Measurements from ENCODE around the gene DRC7.

The DRC7 gene

GRCh38 chr16:57679016-57679415 is 15.6 kb upstream of the DRC7 start:
- no peak for DNase-seq

DNA sequence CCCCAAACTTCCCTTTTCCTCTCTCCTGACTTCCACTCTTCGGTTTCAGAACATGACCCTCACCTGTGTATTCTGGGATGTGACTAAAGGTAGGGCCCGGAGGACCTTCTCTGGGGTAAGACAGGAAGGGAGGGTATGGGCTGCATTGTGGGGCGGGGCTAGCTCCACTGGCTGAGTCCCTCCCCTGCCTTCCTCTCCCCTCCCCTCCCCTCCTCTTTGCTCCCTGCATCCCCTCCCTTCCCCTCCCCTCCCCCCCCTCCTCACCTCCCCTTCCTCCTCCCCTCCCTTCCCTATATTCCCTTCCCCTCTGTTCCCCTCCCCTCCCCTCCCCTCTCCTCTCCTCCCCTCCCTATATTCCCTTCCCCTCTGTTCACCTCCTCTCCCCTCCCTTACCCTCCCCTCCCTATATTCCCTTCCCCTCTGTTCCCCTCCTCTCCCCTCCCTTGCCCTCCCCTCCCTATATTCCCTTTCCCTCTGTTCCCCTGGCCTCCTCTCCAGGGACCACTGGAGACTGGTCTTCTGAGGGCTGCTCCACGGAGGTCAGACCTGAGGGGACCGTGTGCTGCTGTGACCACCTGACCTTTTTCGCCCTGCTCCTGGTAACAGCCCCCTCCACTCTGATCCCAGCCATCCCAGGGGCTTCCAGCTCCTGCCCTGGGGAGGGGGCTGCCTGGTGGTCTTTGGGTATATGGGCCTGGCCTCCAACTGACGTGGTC is 14.7 kb upstream of the DRC7 start:
- DNase-seq: no peak

DNA sequence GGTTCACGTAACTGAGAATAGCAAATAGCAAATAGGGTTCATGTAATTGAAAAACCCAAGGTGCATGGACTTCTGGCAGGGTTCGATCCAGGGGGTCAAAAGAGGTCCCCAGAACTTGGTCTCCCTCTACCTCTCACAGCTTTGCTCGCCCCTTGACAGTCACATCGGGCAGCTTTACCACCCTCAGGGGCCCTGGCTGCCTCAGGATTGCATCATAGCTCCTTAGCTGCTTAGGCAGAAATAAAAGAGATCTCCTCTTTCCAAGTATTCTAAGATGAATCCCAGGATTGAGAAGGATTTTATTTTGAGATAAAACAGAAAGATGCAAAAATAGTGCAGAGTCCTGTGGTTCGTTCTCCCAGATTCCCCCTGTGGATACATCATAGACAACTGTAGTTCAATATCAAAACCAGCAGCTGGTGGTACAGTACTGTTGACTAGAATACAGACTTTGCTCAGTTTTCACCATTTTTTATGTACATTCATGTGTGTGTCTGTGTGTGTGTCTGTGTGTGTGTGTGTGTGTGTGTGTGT is 13.7 kb upstream of the DRC7 start:
- no peak for DNase-seq

DNA sequence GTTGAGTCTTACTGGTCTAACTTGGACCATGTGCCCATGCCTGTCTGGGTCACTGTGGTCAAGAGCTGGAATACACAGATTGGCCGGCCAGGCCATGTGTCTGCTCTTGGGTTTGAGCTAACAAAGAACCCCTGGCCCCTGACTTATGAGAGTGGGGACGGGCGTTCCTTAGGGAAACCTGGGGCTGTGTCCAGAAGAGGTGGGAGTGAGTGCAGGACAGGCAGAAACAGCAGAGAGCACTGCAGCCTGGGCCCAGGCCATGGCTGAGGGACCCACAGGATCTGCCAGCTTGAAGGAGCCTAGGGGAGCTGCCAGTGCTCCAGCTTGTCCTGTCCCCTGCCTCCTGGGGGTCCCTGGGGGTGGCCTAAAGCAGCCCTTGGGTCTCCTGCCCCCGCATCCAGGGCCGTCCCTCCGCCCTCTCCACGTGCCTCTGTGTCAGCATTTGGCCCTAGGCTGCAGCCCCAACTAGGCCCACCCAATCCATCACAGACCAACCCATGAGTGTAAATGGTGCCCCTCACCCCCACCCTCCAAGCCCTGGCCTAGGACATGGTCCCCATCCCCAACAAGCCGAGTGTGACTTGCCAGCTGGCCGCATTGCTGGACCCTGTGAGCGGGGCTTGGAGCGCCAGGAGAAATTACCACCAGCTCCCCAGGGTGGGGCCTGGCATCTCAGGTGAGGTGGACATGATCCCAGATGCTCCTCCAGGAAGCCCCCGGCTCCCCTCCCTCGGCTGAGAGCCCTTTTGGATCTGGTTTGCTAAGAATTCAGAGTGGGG is 12.5 kb upstream of the DRC7 start:
- DNase-seq: no peak

GRCh38 chr16:57682809-57683635 is 11.6 kb upstream of the DRC7 start:
- no peak for DNase-seq

GRCh38 chr16:57683636-57684545 is 10.7 kb upstream of the DRC7 start:
- DNase-seq: no peak

DNA sequence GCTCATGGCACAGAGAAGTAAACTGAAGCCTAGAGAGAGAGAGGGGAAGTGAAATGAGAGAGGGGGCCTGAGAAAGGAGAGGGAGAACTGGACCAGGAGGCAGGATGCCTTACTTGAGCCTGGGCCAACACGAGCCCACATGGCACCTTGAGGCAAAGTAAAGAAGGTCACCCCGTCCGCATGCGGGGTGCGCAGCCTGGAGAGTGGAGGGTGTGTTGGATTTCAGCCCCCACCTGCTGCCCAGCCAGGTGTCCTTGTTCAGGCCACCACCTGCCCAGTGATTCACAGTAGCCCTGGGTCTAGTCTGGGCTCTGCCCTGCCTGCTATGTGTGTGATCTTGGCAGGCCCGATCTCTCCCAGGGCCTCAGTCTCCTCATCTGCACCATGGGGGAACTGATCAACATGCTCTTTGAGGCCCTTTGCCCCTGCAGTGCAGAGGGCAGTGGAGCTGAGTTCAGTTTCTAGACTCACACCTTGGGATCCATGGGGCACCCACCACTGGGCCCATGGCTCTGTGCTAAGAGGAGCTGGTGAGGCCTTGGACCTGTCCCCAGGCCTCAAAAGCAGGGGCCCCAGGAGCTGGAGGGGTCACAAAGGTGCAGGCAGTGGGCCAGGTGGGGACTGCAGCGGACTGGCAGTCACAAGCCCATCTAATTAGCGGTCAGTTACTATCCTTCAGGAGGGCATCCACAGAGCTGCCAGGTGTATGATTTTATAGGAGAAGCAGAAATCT is 9.8 kb upstream of the DRC7 start:
- no peak for DNase-seq

GRCh38 chr16:57685633-57686032 is 9.0 kb upstream of the DRC7 start:
- DNase-seq: no peak

GRCh38 chr16:57686577-57686976 is 8.0 kb upstream of the DRC7 start:
- no peak for DNase-seq

DNA sequence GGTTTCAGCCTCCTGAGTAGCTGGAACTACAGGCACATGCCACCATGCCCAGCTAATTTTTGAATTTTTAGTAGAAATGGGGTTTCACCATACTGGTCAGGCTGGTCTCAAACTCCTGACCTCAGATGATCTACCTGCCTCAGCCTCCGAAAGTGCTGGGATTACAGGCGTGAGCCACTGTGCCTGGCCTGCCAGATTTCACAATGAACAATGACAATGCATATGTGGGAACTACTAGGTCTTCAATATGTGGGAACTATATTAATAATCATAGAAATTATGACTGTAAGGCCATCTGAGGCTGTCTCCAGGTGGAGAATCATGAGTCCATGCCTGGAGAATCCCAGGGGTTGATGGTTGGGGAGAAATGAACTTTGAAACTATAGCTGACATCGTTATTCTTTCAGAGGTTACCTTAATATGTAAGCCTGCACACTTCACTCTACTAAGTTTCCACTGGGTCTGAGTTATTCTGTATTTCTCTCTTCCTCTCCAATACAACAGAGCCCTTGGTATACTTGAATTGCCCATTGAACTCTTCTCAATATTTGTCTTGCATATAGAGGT is 7.2 kb upstream of the DRC7 start:
- DNase-seq: no peak

DNA sequence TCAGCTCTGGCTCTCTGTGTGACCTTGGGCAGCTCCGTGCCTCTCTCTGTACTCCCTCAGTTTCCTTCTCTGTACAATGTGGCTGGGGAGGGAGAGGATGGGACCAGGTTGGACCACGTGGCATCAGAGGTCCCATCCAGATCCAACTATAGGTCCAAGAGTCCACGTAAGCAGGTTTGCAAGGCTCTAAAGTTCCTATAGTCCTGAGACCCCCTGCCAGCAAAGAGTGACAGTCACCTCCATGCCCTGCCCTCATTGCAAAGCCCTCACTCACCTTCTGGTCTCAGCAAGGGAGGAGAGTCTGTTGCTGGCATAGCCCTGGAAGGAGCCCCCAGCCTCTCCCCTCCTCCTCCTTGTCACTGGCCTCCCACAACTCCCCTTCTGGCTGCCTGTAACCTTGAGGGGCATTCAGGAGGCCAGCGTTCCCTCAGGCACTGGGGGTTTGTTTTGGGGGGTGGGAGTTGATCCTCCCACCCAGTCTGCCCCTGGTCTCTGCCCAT is 6.1 kb upstream of the DRC7 start:
- no peak for DNase-seq

DNA sequence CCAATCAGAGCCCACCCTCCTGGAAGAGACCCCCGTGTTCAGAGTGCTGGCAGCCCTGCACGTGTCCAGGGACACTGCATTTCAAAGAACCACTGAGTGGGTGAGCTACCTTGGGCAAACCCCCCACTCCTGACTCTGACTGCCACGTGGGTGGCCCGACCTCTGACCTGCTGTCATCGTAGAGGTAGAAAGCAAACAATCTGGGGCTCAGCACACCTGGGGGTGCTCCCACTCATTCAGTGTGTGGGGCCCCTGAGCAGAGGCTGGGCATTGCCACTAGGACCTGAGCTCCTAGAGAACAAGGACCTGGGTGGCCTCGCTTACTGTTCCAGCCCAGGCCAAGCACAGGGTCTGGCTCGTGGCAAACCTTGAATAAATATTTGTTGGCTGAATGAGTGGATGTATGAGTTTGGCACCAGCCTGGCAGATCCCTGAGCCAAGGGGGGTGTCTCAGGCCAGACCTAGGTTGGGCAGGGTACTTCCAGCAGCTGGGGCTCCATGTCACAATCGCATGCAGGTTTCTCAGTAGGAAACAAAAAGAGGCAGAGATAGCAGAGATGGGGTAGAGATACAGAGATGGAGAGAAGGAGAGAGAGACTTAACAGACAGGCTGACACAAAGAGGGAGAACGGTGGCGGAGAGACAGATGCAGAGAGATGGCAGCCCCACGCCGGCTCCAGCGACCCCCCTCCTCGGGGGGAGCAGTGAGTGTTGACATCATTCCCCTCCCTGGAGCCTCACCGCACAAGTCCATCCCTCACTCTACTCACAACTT is 5.4 kb upstream of the DRC7 start:
- no peak for DNase-seq

- no peak for DNase-seq
Observed at GRCh38 chr16:57689762-57690558, 4.6 kb upstream of the DRC7 start.

- no peak for DNase-seq
Observed at GRCh38 chr16:57690782-57691471, 3.7 kb upstream of the DRC7 start.

- DNase-seq: no peak
Observed at GRCh38 chr16:57692636-57693035, 2.0 kb upstream of the DRC7 start.

GRCh38 chr16:57693550-57693949 is 1.1 kb upstream of the DRC7 start:
- no peak for DNase-seq

DNA sequence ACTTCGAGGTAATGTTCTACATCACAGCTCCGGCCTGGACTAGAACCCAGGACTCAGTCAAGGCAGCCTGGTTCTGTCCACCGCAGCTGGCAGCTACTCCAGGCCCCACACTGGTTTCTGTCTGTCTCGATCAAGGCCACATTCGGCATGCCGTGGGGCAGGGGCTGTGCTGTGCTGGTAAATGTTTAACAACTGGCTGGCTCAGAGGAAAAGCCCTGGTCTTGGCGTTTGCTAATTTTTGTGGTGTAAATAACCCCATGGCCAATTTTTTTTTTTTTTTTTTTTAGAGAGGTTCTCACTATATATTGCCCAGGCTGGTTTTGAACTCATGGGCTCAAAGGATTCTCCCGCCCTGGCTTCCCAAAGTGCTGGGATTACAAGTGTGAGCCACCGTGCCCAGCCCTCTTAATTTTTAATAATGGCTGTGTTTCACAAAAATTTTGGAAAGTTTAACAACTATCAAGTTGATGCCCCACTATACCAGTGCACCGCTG is 328 bp upstream of the DRC7 start:
- no peak for DNase-seq

DNA sequence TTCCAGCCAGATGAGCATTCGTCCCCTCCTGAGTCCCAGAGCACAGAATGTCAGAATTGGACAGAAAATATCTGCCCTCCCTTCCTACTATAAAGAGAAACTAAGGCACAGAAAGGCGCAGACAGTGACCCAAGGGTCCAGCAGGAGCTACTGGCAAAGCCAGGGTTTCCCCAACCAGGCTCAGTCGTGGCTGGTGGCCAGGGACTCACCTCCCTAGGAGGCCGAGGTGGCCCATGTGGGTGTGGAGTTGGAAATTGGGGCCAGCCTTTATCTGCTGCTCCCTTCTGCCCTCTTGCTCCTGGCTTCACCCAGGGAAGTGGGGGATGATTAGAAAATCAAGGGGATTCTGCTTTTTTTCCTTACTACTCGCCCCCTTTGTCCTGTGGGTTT is 1.1 kb downstream of the DRC7 start:
- DNase-seq: no peak

DNA sequence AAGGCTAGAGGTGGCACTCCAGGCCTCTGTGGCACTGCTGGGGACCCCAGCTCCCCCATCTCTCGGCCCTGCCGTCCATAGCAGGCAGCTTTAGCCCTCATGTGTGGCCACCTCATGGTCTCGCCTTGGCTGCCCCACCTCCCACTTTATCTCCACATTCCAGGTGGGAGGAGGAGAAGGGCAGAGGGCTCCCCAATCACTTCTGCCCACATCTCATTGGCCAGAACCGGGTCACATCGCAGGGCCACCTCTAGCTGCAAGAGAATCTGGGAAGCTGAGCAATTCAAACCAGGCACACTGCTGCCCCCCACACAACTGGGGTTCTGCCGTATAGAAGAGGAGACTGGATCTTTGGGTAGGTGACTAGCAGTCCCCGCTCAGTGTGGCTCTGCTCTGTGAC is 1.6 kb downstream of the DRC7 start:
- DNase-seq: no peak
